RWPE2 (cell line): ENCODE measurements around the gene DPEP1.

Experiments
- ATAC-seq: fragments of 200-7000 bp; cut with Tn5 transposase; 3 replicates; pipeline ENCODE4 v1.9.1; 2021; ENCODE audit warnings: low read depth
- DNase-seq: peaks from one replicate; pipeline ENCODE4 v3.0.0-alpha.2; 2020; ENCODE audit warnings: low spot score
- H3K27ac ChIP-seq: fragments of 450-650 bp; 2 replicates; pipeline ENCODE4 v1.5.1; 2017; ENCODE audit warnings: mild to moderate bottlenecking; ENCODE audit not compliant: poor library complexity, severe bottlenecking
- H3K27me3 ChIP-seq: fragments of 250-450 bp; sonication (Bioruptor Pico); 2 replicates; pipeline ENCODE4 v1.5.1; 2021; ENCODE audit warnings: mild to moderate bottlenecking, moderate library complexity; ENCODE audit not compliant: insufficient read depth, poor library complexity, severe bottlenecking
- H3K36me3 ChIP-seq: fragments of 250-450 bp; sonication (Bioruptor Pico); 2 replicates; pipeline ENCODE4 v1.5.1; 2020; ENCODE audit warnings: low read depth, mild to moderate bottlenecking, moderate library complexity
- H3K4me1 ChIP-seq: fragments of 250-450 bp; sonication (Bioruptor Pico); 2 replicates; pipeline ENCODE4 v1.5.1; 2021; ENCODE audit warnings: mild to moderate bottlenecking, moderate library complexity; ENCODE audit not compliant: insufficient read depth, poor library complexity, severe bottlenecking
- H3K4me3 ChIP-seq: fragments of 250-450 bp; sonication (Bioruptor Pico); 2 replicates; pipeline ENCODE4 v1.5.1; 2021; ENCODE audit warnings: mild to moderate bottlenecking, moderate library complexity; ENCODE audit not compliant: severe bottlenecking
- H3K9me3 ChIP-seq: fragments of 250-450 bp; sonication (Bioruptor Pico); 2 replicates; pipeline ENCODE4 v1.5.1; 2021; ENCODE audit warnings: mild to moderate bottlenecking, moderate library complexity; ENCODE audit not compliant: severe bottlenecking
- TF ChIP-seq, protein P1 (sequence below): fragments of 450-650 bp; IDR thresholded peaks from one replicate; pipeline ENCODE4 v1.5.1; 2017; ENCODE audit warnings: mild to moderate bottlenecking, moderate library complexity; ENCODE audit not compliant: poor library complexity, severe bottlenecking

DPEP1 gene

DNA sequence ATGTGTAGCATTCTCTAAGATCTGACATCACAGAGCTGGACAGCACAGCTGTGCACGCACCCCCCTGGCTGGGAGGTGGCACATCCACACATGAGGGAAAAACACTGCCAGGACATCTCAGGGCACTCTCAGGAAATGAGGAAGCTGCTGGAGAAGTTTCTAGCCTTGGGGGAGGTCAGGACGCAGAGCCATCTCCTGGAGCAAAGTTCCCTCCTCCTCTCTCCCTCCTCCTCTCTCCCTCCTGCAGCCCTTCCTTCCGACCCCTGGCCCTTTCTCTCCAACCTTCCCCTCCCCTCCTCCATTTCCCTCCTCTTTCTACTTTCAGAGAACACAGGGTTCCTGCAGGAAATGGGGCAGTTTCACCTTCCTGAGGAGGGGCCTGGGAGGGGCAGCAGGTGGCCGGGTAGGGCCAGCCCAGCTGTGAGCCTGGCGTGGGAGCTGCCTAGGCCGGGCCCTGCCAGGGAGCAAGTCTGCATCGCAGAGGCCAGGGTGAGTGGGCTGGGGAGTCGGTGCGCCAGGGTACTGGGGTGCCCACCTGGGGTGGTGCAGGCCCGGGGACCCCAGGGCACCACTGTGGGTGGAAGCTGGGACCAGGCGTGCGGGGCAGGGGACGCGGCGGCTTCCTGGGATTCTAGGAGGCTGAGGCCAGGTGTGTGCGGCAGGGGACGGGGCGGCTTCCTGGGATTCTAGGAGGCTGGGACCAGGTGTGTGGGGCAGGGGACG, at the start of gene DPEP1:
Gene DPEP1 (plus strand): TSS at position 412 of the 723 bp plus-strand sequence. CDS start 16,769 bp downstream, outside the sequence.
- Histone ChIP-seq H3K9me3 (no peaks in the 10 kb centered on the region), H3K4me3 (no peak within 1 kb of the TSS), H3K27me3 (no peaks in the 10 kb centered on the region), H3K36me3 (no peaks in the 10 kb centered on the region), H3K4me1 (no peaks in the 10 kb centered on the region), H3K27ac (no peak within 1 kb of the TSS)
- peak; percentile 64 for DNase-seq
- TF ChIP-seq, protein P1, sequence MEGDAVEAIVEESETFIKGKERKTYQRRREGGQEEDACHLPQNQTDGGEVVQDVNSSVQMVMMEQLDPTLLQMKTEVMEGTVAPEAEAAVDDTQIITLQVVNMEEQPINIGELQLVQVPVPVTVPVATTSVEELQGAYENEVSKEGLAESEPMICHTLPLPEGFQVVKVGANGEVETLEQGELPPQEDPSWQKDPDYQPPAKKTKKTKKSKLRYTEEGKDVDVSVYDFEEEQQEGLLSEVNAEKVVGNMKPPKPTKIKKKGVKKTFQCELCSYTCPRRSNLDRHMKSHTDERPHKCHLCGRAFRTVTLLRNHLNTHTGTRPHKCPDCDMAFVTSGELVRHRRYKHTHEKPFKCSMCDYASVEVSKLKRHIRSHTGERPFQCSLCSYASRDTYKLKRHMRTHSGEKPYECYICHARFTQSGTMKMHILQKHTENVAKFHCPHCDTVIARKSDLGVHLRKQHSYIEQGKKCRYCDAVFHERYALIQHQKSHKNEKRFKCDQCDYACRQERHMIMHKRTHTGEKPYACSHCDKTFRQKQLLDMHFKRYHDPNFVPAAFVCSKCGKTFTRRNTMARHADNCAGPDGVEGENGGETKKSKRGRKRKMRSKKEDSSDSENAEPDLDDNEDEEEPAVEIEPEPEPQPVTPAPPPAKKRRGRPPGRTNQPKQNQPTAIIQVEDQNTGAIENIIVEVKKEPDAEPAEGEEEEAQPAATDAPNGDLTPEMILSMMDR, result no peak
- no peak for ATAC-seq

DNA sequence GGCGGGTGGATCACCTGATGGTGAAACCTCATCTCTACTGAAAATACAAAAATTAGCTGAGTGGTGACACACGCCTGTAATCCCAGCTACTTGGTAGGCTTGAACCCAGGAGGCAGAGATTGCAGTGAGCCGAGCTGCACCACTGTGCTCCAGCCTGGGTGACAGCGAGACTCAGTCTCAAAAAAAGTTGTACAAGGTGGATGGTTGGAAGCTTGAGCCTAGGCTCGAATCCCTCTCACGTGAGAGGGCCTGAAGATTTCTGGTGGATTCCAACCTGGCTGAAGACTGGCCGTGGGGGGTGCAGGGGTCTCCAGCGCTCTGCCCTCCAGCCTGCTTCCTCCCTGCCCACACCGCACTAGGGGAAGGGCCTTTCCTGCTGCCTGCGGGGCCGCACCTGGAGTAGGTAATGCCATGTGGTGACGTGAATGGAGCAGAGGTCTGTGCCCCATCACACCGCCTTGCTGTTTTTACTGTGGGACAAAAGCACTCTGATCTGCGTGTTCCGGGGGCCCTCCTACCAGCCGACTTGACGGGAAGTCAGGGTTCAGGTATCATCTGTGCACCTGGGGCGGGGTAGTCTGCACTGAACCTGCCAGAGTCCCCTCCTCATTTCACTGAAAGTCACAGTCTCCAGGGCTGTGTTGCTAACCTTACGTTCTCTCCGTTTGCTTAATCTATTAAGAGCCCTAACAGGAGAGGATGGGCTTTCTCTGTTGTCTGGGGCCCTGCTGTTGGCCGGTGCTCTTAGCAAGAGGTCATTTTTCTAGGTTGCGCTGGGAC, 48.8 kb upstream of the DPEP1 start:
- TF ChIP-seq, protein P1, result no peak
- Histone ChIP-seq H3K9me3 (no peaks in the 10 kb centered on the region), H3K27ac (peak overlapping the region; percentile 85), H3K36me3 (peaks cover 42% of the 10 kb centered on the region), H3K4me1 (peaks cover 20% of the 10 kb centered on the region), H3K27me3 (no peaks in the 10 kb centered on the region), H3K4me3 (no peak overlapping the region)
- peak; percentile 0; the same call in 2 of the 3 replicates for ATAC-seq
- no peak for DNase-seq

DNA sequence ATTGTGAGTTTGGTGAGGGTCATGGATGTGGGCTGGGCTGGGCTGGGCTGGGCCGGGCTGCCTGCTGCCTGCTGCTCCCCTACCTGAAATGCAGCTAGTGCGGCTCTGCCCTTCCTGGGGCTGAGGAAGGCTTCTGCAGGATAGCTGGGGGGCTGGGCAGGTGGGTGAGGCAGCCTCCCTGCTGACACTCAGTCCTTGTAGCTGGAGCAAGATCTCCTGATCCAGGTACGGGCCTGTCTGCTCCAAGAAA, 48.3 kb upstream of the DPEP1 start:
- H3K27me3 ChIP-seq, result no peaks in the 10 kb centered on the region
- no peaks in the 10 kb centered on the region for H3K9me3 ChIP-seq
- H3K27ac ChIP-seq, result peak overlapping the region; percentile 85
- TF ChIP-seq, protein P1, result no peak
- peaks cover 42% of the 10 kb centered on the region for H3K36me3 ChIP-seq
- no peak overlapping the region for H3K4me3 ChIP-seq
- H3K4me1 ChIP-seq, result peaks cover 20% of the 10 kb centered on the region
- DNase-seq, result peak; percentile 76
- peak; percentile 26 for ATAC-seq

DNA sequence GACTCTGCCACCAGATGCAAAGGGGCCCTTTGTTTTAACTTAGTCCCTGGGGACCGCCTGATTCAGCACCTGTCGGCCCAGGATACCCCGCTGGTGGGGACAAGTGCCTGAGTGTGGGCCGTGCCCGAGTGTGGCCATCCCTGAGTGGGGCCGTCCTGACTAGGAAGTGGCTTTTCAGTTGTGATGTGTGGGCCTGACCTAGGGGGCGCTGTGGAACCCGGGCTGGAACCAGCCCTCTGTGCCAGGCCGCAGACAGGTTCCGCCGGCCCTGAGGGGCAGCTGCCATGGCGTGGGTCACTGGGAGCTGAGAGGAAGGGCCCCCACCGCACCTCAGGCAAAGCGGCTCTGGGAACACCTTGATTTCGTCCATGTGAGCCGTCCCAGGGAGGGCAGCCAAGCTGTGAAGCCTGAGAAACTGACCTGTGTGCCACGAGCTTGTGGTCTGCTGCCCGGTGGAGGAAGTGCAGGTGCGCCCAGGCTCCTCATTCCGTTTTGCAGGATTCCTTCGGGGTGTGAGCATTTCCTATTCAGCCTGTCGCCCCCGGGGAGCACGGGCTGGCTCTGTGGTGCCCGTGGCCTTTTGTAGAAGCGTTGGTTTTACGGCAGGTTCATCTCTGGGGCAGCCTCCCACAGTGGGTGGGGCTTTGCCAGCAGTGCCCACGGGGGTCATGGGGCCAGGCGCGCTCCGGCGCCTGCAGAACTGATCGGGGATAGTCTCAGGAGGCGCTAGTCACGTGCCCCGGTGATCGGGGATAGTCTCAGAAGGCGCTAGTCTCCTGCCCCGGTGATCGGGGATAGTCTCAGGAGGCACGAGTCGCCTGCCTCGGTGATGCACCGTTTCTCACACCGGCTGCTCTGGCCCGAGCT, 47.7 kb upstream of the DPEP1 start:
- no peaks in the 10 kb centered on the region for H3K27me3 ChIP-seq
- DNase-seq, result peak; percentile 82
- H3K4me3 ChIP-seq, result no peak overlapping the region
- TF ChIP-seq, protein P1, result peak; percentile 79
- H3K9me3 ChIP-seq, result no peaks in the 10 kb centered on the region
- peaks cover 41% of the 10 kb centered on the region for H3K36me3 ChIP-seq
- ATAC-seq, result peak; percentile 46
- H3K27ac ChIP-seq, result peak overlapping the region; percentile 85
- H3K4me1 ChIP-seq, result peaks cover 20% of the 10 kb centered on the region
